GM12891 (cell line): ENCODE results near the gene NPNT.

Experiments
- DNase-seq: peaks from one replicate; pipeline ENCODE4 v3.0.0; 2011; ENCODE audit warnings: low spot score; ENCODE audit not compliant: insufficient read length
- FAIRE-seq: peaks from 2 replicates; lab custom pipeline; 2011; peaks lifted over from hg19 to GRCh38; lab: Jason Lieb, UNC
- PAX5 ChIP-seq: IDR thresholded peaks from 2 replicates; pipeline ENCODE4 v1.6.1; 2011; ENCODE audit warnings: low read length, moderate library complexity, mild to moderate bottlenecking; ENCODE audit not compliant: insufficient read depth, severe bottlenecking
- POLR2A ChIP-seq: IDR thresholded peaks from 2 replicates; pipeline ENCODE4 v1.6.1; 2011; ENCODE audit warnings: low read depth, low read length, control low read depth
- POLR2AphosphoS5 ChIP-seq: IDR thresholded peaks from 2 replicates; pipeline ENCODE4 v1.6.1; 2011; ENCODE audit warnings: low read depth, low read length, control low read depth
- POU2F2 ChIP-seq: IDR thresholded peaks from 2 replicates; pipeline ENCODE4 v1.6.1; 2011; ENCODE audit warnings: low read depth, mild to moderate bottlenecking, control low read depth, low read length, moderate library complexity
- SPI1 ChIP-seq: IDR thresholded peaks from 2 replicates; pipeline ENCODE4 v1.6.1; 2011; ENCODE audit warnings: low read depth, low read length, control low read depth
- TAF1 ChIP-seq: IDR thresholded peaks from 2 replicates; pipeline ENCODE4 v1.6.1; 2011; ENCODE audit warnings: low read depth, low read length, control low read depth

Gene NPNT

DNA sequence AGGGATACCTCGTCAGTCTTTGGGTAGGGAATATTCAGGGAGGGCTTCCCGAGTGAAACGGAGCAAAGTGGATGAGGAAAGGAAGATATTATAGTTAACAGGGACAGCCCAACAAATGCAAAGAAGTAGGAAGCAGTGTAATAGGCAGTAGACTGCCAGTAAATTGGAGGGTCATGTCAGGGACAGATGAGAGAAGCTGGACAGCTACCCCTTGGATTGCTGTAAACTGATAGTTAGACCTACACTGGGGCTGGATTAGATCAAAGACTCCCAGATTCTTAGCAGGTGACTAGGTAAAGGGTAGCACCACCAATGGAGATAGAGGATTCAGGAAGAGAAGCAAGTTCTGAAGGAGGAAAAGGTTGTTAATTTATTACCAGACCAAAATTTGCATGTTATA is 48.0 kb downstream of the NPNT start:
- TF ChIP-seq POU2F2: no peak
- no peak for TF ChIP-seq POLR2AphosphoS5
- no peak for TF ChIP-seq POLR2A
- no peak for TF ChIP-seq SPI1
- TF ChIP-seq TAF1: no peak
- TF ChIP-seq PAX5: no peak
- FAIRE-seq: no peak
- no peak for DNase-seq

DNA sequence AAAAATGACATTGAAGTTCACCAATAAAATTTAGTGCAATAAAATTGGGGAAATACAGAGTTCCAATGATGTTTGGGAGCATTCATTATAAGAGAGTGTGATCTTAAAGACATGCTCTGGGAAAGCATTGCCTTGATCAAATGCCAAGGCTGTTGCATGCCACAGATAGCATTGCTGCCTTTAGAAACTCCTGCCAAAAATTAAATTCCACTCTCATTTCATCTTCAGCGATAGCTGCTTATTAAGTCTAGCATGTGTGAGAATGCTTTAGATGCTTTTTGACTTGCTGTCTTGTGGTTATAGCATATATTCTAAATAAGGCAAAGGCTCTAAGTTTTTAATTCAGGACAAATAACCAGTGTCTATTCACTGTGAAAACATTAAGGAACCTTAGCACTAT is 49.3 kb downstream of the NPNT start:
- TF ChIP-seq POU2F2 (no peak), TAF1 (no peak), SPI1 (no peak), POLR2AphosphoS5 (no peak)
- FAIRE-seq (no peak), DNase-seq (no peak)

DNA sequence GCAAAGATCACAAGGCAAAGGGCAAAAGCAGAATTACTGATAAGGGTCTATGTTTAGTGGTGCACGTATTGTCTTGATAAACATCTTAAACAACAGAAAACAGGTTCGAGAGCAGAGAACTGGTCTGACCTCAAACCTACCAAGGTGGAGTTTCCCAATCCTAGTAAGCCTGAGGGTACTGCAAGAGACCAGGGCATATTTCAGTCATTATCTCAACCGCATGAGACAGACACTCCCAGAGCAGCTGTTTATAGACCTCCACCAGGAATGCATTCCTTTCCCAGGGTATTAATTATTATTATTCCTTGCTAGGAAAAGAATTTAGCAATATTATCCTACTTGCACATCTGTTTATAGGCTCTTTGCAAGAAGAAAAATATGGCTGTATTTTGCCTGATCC is 51.5 kb downstream of the NPNT start:
- FAIRE-seq (no peak), DNase-seq (no peak)
- TF ChIP-seq POU2F2 (no peak), SPI1 (no peak), POLR2A (no peak), TAF1 (no peak)

- FAIRE-seq: no peak
These were observed 55.4 kb downstream of the NPNT start for GRCh38 chr4:105950701-105951100.

GRCh38 chr4:105951198-105951597 is 55.9 kb downstream of the NPNT start:
- DNase-seq (no peak), FAIRE-seq (no peak)
- TF ChIP-seq SPI1 (no peak), TAF1 (no peak), POLR2AphosphoS5 (no peak), POLR2A (no peak)

More at GRCh38 chr4:105950701-105951100, 55.4 kb downstream of the NPNT start:
- TF ChIP-seq POLR2A: no peak
- TF ChIP-seq SPI1: no peak
- TF ChIP-seq POLR2AphosphoS5: no peak
- no peak for TF ChIP-seq TAF1
- TF ChIP-seq POU2F2: no peak
- TF ChIP-seq PAX5: no peak
- DNase-seq: no peak

- no peak for FAIRE-seq
- TF ChIP-seq TAF1: no peak
- TF ChIP-seq SPI1: no peak
- no peak for TF ChIP-seq POU2F2
- no peak for TF ChIP-seq POLR2A
- TF ChIP-seq POLR2AphosphoS5: no peak
- no peak for TF ChIP-seq PAX5
- DNase-seq: no peak
These were observed 57.3 kb downstream of the NPNT start for GRCh38 chr4:105952591-105952990.

DNA sequence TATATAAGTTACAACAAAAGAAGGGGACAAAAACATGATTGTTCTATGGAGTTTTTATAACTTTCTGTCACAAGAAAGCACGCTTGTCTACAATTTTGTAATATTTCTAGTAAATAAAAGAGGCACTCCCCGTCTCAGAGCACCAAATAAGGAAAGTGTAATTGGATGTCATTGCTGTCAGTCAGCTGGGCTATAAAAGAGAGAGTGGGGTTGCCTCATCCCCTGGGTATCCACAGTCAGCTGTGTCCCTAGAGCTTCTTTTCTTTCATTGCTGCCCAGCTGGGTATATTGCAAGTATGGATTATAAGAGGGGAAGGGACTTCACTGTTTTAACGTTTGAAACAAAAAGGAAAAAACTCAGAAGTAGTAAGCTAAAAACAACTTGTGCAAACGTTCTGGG is 61.3 kb downstream of the NPNT start:
- DNase-seq (no peak), FAIRE-seq (no peak)
- TF ChIP-seq SPI1 (no peak), POLR2AphosphoS5 (no peak), POLR2A (no peak), PAX5 (no peak), TAF1 (no peak), POU2F2 (no peak)

GRCh38 chr4:105957680-105958079 is 62.4 kb downstream of the NPNT start:
- DNase-seq: no peak
- TF ChIP-seq POLR2AphosphoS5 (no peak), TAF1 (no peak), PAX5 (no peak), POLR2A (no peak), POU2F2 (no peak), SPI1 (no peak)
- no peak for FAIRE-seq

GRCh38 chr4:105963461-105964400 is 68.5 kb downstream of the NPNT start:
- DNase-seq: no peak

DNA sequence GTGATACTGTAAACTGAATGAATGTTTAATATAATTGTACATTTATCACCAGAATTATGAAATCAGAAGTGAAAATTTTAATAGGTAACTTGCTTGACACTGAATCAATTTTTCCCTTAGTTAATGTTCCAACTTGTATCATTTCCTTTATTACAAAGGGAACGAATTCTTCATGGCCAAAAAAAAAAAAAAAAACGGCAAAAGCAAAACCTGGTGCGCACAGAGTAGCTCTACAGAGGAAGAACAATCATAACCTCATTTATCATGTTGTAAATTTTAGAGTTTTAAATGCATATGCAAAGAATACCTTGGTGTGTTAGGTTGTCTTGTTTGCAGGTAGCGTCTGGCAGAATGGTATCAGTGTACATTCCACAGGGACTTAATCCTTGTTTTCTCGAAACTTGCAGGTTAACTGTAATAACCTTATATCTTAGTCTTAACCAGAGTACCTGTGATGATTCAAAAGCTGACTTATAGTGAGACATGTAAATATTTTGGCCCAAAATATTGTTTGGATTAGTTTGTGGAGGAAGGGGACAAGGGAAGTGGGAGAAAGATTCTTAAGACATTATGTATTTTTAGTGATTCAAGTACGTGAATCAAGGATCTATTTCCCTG is 70.0 kb downstream of the NPNT start:
- no peak for FAIRE-seq

More at GRCh38 chr4:105963461-105964400, 68.5 kb downstream of the NPNT start:
- no peak for TF ChIP-seq POLR2AphosphoS5
- TF ChIP-seq SPI1: no peak
- TF ChIP-seq POU2F2: no peak
- TF ChIP-seq POLR2A: no peak
- FAIRE-seq: no peak

More for the DNA sequence above, 70.0 kb downstream of the NPNT start:
- no peak for TF ChIP-seq TAF1
- no peak for TF ChIP-seq PAX5
- no peak for TF ChIP-seq SPI1
- TF ChIP-seq POLR2AphosphoS5: no peak
- no peak for TF ChIP-seq POU2F2
- no peak for TF ChIP-seq POLR2A
- DNase-seq: no peak
